GM21529 (cell line): ENCODE results near the gene ARMC6.
"Not testable (repeated sequence)": the region's sequence is repeated elsewhere in the genome, so short reads cannot be mapped to it uniquely, and the experiment has no call there.

Source experiments
- ATAC-seq: cut with Tn5 transposase; IDR thresholded peaks from one replicate; pipeline ENCODE4 v1.9.1; 2021; ENCODE audit not compliant: unreplicated experiment

ARMC6 gene

DNA sequence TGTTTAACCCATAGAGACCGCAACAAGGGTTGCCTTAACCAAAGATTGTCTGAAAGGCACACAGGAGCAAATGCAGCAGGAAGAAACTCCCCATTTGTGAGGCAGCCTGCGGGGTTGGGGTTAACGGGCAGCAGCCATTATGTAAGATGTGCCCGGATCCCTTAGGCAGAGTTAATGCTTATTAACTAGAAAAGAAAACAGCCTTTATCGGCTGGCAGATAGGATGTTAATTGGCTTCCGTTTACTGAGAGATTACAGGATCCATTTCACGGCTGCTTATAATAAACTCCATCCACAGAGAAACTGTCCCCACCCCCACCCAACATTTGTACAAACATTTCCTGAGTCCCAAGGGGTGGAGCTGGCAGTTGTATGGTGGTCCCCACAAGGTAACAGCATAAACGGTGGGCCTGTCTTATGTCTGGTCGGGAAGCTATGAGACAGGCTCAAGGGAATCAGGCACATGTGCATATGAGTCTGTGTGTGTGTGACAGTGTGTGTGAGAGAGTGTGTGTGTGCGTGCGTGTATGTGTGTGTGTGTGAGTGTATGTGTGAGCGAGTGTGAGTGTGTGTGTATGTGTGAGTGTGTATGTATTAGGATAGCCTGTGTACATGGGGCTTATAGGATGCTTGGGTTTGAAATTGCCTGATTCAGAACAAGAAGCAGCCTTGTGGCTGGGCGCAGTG is 40.9 kb downstream of the ARMC6 start:
- no peak for ATAC-seq

DNA sequence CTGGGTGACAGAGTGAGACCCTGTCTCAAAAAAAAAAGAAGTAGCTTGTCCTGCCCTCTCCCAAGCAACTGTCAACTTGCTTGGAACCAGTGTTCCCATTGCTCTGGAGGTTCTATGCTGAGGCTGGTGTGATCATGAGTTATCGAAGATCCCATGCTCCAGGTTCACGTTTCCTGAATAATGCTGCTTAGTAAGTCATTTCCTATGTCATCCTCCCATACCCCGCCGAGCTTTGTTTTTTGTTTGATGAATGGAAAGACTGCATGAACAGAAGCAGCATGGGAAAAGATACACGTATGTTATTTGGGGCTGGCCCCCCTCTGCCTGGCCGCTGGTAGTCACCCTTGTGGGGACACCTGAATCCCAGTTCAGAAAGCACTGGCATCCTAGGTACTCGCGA is 41.7 kb downstream of the ARMC6 start:
- ATAC-seq = no peak

- no peak for ATAC-seq
Observed at GRCh38 chr19:19076476-19076875, 43.1 kb downstream of the ARMC6 start.

GRCh38 chr19:19077103-19077502 is 43.7 kb downstream of the ARMC6 start:
- ATAC-seq = no peak

GRCh38 chr19:19078801-19079200 is 45.4 kb downstream of the ARMC6 start:
- ATAC-seq = no peak

DNA sequence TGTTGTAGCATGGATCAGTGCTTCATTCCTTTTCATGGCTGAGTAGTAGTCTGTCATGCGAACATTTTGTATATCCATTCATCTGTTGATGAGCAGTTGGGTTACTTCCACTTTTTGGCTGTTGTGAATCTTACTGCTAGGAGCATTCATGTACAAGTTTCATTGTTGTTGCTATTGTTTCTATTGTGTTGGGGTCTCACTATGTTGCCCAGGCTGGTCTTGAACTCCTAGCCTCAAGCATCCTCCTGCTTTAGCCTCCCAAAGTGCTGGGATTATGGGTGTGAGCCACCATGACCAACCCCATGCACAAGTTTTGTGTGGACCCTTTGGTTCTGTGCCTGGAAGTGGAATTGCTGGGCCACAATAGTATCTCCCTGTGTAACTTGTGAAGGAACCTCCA is 46.2 kb downstream of the ARMC6 start:
- ATAC-seq = no peak

GRCh38 chr19:19081642-19082151 is 48.3 kb downstream of the ARMC6 start:
- ATAC-seq = no peak

DNA sequence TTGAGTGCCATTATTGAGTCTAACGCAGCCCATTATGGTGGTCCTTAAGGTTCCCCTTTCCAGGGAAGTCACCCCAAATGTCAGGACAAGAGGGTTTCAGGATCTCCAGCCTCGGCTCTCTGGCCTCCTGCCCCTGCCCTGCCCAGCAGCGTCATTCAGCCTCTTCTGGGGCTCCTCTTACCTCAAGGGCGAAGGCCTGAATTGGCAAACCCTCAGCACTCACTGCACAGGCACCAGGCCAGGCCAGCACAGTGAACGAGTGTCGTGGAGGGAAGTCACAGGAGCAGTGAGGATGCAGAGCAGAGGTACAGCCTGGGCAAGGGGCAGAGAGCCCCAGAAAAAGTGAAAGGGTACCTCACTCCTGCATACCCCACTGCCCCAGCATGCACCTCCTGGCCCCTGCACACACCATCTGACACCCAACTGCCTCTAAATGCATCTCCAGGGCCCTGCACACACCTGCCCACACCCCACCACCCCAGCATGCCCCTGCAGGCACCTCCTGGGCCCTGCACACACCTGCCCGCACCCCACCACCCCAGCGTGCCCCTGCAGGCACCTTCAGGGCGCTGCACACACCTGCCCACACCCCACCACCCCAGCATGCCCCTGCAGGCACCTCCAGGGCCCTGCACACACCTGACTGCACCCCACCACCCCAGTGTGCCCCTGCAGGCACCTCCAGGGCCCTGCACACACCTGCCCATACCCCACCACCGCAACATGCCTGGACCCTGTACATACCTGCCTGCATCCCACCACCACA is 50.2 kb downstream of the ARMC6 start:
- ATAC-seq = no peak

GRCh38 chr19:19087676-19088075 is 54.3 kb downstream of the ARMC6 start:
- ATAC-seq = no peak

DNA sequence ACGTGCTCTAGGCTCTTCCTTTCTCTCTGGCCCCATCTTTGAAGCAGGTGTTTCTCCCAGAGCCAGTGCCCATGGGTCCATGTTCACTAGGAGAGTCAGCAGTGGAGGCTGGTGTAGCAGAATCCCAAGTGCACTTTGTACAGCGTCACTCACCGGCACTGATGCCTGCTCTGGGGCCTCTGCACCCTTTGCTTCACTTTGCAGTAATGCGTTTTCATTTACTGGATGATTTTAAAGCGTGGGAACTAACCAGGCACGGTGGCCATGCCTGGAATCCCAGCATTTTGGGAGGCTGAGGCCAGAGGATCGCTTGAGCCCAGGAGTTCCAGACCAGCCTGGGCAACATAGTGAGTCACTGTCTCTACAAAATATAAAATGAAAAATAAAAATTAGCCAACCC is 61.1 kb downstream of the ARMC6 start:
- ATAC-seq = no peak

DNA sequence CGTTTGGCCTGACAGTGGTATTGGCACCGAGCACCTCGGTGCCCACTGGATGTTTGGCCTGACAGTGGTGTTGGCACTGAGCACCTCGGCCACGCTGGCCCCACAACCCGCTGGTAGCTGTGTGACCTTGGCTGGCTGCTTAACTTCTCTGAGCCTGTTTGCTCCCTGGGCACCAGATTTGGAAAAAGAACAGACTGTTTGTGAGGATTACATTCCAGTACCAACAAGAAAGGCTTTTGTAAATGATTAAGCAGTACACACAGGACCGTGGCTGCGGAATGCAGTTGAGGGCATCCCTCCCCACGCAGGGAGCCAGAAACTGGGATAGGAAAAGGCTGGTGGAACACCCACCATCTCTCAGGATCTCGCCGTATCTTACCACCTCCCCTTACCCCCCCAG is 62.3 kb downstream of the ARMC6 start:
- no peak for ATAC-seq

- no peak for ATAC-seq
Observed at GRCh38 chr19:19096641-19097627, 63.5 kb downstream of the ARMC6 start.

DNA sequence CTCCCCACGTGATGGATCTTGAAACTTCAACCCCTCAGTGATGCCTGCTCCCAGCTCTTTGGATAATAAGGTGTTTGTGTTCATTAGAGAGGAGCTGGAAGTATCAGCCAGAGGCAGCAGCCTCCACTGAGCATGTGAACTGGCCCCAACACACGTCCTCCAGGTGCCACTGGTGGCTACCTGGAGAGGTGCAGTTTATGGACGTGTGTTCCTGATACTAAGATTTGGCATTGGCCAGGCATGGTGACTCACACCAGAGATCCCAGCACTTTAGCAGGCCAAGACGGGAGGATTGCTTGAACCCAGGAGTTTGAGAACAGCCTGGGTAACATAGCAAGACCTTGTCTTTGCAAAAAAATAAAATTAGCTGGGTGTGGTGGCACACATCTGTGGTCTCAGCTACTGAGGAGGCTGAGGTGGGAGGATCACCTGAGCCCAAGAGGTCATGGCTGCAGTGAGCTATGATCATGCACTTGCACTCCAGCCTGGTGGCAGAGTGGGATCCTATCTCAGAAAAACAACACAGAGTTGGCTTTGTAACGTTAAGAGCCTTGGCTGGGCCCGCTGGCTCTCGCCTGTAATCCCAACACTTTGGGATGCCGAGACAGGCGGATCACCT is 64.8 kb downstream of the ARMC6 start:
- ATAC-seq = no peak

DNA sequence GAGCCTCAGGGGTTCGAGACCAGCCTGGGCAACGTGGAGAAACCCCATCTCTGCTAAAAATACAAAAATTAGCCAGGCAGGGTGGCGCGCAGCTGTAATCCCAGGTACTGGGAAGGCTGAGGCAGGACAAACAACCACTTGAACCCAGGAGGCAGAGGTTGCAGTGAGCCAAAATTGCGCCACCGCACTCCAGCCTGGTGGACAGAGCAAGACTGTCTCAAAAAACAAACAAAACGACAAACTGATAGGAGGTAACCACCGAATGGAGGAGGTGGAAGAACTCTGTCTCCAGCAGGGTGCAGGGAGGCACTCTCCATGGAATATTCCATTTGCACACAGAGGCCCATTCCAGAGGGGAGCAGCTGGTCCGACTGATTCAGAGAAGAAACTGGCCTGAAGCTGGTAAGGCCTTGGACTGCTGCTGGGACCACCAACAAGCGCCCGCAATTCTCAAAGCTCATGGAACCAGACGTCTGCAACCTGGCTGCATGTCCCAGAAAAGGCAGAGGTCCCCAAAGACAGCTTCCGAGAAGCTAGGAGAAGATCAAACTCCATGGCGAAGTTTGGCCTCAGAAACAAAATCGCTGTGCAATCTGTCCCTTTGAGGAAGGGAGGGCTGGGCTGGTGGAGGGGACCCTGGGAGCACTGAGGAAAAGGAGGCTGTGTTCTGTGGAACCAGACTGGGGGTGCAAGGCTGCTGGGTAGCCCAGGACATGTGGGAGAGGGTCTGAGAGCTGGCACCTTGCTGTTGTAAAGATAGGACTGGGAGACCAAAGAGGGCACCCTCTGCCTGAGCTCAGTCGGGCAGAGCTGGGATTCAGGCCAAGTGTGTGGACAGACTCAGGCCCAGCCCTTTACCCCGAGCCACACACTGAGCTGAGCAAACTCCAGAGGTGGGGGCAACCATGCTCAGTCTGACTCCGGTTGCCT is 65.6 kb downstream of the ARMC6 start:
- no peak for ATAC-seq

- ATAC-seq = no peak
Observed at GRCh38 chr19:19101540-19101939, 68.1 kb downstream of the ARMC6 start.

- ATAC-seq = not testable (repeated sequence)
Observed at GRCh38 chr19:19102566-19102965, 69.2 kb downstream of the ARMC6 start.

DNA sequence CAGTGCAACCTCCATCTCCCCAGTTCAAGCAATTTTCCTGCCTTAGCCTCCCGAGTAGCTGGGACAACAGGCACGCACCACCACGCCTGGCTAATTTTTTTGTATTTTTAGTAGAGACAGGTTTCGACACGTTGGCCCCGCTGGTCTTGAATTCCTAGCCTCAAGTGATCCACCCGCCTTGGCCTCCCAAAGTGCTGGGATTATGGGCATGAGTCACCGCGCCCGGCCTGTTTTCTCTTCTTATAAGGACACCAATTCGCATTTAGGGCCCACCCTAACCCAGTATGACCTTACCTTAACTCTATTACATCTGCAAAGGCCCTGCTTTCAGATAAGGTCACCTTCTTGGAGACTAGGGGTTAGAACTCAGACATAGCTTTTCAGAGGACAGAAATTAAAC is 69.8 kb downstream of the ARMC6 start:
- no peak for ATAC-seq

- no peak for ATAC-seq
Observed at GRCh38 chr19:19105365-19106055, 72.1 kb downstream of the ARMC6 start.

DNA sequence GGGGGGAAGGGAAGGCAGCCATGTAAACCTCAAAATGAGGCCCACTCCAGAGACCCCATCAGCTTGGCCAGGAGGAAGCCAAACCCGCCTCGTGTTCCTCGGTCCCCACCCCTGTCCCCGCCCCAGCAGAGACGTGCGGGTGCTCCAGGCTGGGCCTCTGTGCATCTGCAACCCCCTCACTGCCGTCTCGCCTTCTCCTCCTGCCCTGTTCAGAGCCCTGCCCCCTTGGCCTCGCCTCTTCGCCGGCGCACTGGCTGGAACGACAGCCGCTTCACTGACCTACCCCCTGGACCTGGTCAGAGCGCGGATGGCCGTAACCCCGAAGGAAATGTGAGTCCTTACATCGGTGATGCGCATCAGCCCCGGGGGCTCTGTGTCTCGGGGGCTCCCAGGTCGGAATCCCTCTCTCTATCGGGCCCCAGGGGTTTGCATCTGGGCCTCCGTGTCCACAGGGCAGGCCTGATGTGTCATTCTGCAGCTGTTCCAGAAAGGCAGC is 72.7 kb downstream of the ARMC6 start:
- ATAC-seq = no peak
